Common myeloid progenitor, CD34-positive (primary cell): ENCODE data around the gene RAD18.

ENCODE experiments used
- CTCF ChIA-PET: fragments of 350-600 bp; sonication (Branson Sonifier 250); formaldehyde crosslinking; loops from one replicate; lab custom pipeline; 2021; ENCODE audit warnings: antibody characterized with exemption; lab: Charles Lee
- POLR2A ChIA-PET: fragments of 350-600 bp; sonication (Branson Sonifier 250); formaldehyde crosslinking; loops from one replicate; lab custom pipeline; 2021; ENCODE audit warnings: antibody characterized with exemption; lab: Charles Lee
- DNase-seq, 3 donors: peaks; one replicate each; pipeline versions ENCODE4 v3.0.0 to v3.0.0-alpha.2; 2013
- H3K27ac ChIP-seq, 2 experiments: 1 replicate in 1 of 2; 2 replicates in 1 of 2; pipeline ENCODE4 v1.7.0; 2013; ENCODE audit warnings: inconsistent platforms in 2 of 2, low read length in 2 of 2, mild to moderate bottlenecking in 2 of 2, low read depth in 1 of 2, moderate library complexity in 1 of 2; ENCODE audit not compliant: severe bottlenecking in 2 of 2, insufficient read depth in 1 of 2, poor library complexity in 1 of 2
- H3K27me3 ChIP-seq, 5 experiments: replicated peaks in 2 of 5; 1 replicate in 3 of 5; 2 replicates in 2 of 5; pipeline versions ENCODE4 v1.6.1 to v1.7.0; 2013; ENCODE audit warnings: low read length in 4 of 5, mild to moderate bottlenecking in 2 of 5, moderate library complexity in 2 of 5, inconsistent platforms in 1 of 5; ENCODE audit not compliant: insufficient read depth in 5 of 5, control insufficient read depth in 4 of 5
- H3K36me3 ChIP-seq, 4 experiments: 1 replicate in 2 of 4; 2 replicates in 2 of 4; pipeline versions ENCODE4 v1.6.1 to v1.7.0; 2013; ENCODE audit warnings: low read length in 3 of 4, control low read depth in 1 of 4, mild to moderate bottlenecking in 1 of 4; ENCODE audit not compliant: control insufficient read depth in 4 of 4, insufficient read depth in 4 of 4
- H3K4me1 ChIP-seq, 4 experiments: 1 replicate in 3 of 4; 2 replicates in 1 of 4; pipeline versions ENCODE4 v1.6.1 to v1.7.1; 2013; ENCODE audit warnings: low read length in 3 of 4, mild to moderate bottlenecking in 3 of 4, control low read depth in 1 of 4, inconsistent platforms in 1 of 4, moderate library complexity in 1 of 4; ENCODE audit not compliant: control insufficient read depth in 4 of 4, insufficient read depth in 4 of 4; ENCODE audit errors: control extremely low read depth in 1 of 4
- H3K4me3 ChIP-seq, 7 experiments: 1 replicate in 4 of 7; 2 replicates in 3 of 7; pipeline versions ENCODE4 v1.5.1 to v1.7.0; 2013; ENCODE audit warnings: mild to moderate bottlenecking in 7 of 7, low read length in 6 of 7, moderate library complexity in 6 of 7, inconsistent platforms in 2 of 7, low read depth in 2 of 7, control low read depth in 1 of 7; ENCODE audit not compliant: insufficient read depth in 4 of 7, control insufficient read depth in 1 of 7; ENCODE audit errors: extremely low read depth in 1 of 7
- H3K9me3 ChIP-seq, 5 experiments: 1 replicate in 4 of 5; 2 replicates in 1 of 5; pipeline versions ENCODE4 v1.6.1 to v1.7.1; 2013; ENCODE audit warnings: low read length in 4 of 5, mild to moderate bottlenecking in 2 of 5, inconsistent platforms in 1 of 5, low read depth in 1 of 5, moderate library complexity in 1 of 5; ENCODE audit not compliant: control insufficient read depth in 4 of 5, insufficient read depth in 2 of 5; ENCODE audit errors: control extremely low read depth in 1 of 5
- WGBS: methylation state at CpG from one replicate; pipeline ENCODE4 v1.1.5; 2013; ENCODE audit not compliant: insufficient coverage; 5-methylcytosine and 5-hydroxymethylcytosine counted together

The RAD18 gene

GRCh38 chr3:8911781-8912180 lies 51.5 kb downstream of the RAD18 start:
- Histone ChIP-seq H3K36me3 (peaks cover 8 to 33% (median 19%) of the 10 kb centered on the region in 4 experiments), H3K27ac (no peak overlapping the region), H3K27me3 (no peaks in the 10 kb centered on the region), H3K4me1 (no peaks in the 10 kb centered on the region), H3K4me3 (no peak overlapping the region), H3K9me3 (no peaks in the 10 kb centered on the region)
- CTCF ChIA-PET, result no interaction called here
- POLR2A ChIA-PET, result no interaction called here
- DNase-seq, result peak in 1 of 3 donors; percentile 2
- 57% methylated on average over 2 of the region's 2 CpGs for WGBS

GRCh38 chr3:8909160-8909559 lies 54.1 kb downstream of the RAD18 start:
- ChIA-PET POLR2A (no interaction called here), CTCF (no interaction called here)
- DNase-seq, result no peak
- Histone ChIP-seq H3K4me1 (no peaks in the 10 kb centered on the region), H3K4me3 (no peak overlapping the region), H3K9me3 (no peaks in the 10 kb centered on the region), H3K36me3 (peaks cover 9 to 32% (median 17%) of the 10 kb centered on the region in 4 experiments), H3K27me3 (no peaks in the 10 kb centered on the region), H3K27ac (no peak overlapping the region)
- WGBS, result 94% methylated on average over 3 of the region's 3 CpGs

DNA sequence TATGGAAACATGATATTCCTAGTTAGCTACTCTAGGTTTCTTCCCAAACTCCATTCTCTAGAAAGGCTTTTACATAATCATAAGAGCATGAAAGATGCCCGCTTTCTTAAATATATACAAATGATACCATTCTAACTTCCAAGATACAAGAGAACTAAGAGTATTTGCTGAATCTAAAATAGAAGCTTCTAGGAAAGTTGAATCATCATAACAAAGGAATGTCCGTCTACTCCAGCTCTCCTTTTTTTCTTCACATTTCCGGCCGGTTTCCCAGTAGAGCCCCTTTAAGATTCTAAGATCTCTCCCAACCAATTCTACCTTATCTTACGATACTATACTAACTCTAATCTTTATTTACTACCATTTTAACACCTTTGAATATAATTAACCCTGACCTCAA lies 60.1 kb downstream of the RAD18 start:
- ChIA-PET CTCF (no interaction called here), POLR2A (no interaction called here)
- Histone ChIP-seq H3K27me3 (no peaks in the 10 kb centered on the region), H3K27ac (no peak overlapping the region), H3K4me1 (no peaks in the 10 kb centered on the region), H3K36me3 (peaks cover 8 to 35% (median 16%) of the 10 kb centered on the region in 4 experiments), H3K4me3 (no peak overlapping the region), H3K9me3 (no peaks in the 10 kb centered on the region)
- WGBS, result 98% methylated on average over 4 of the region's 5 CpGs
- no peak for DNase-seq

GRCh38 chr3:8900869-8901268 lies 62.4 kb downstream of the RAD18 start:
- H3K4me3 ChIP-seq, result no peak overlapping the region
- WGBS, result no CpG with 5 or more reads among the region's 3 CpGs
- H3K27ac ChIP-seq, result no peak overlapping the region
- CTCF ChIA-PET, result no interaction called here
- POLR2A ChIA-PET, result no interaction called here
- H3K4me1 ChIP-seq, result no peaks in the 10 kb centered on the region
- H3K36me3 ChIP-seq, result peaks cover 7 to 30% (median 15%) of the 10 kb centered on the region in 4 experiments
- H3K9me3 ChIP-seq, result no peaks in the 10 kb centered on the region
- no peaks in the 10 kb centered on the region for H3K27me3 ChIP-seq
- no peak for DNase-seq

DNA sequence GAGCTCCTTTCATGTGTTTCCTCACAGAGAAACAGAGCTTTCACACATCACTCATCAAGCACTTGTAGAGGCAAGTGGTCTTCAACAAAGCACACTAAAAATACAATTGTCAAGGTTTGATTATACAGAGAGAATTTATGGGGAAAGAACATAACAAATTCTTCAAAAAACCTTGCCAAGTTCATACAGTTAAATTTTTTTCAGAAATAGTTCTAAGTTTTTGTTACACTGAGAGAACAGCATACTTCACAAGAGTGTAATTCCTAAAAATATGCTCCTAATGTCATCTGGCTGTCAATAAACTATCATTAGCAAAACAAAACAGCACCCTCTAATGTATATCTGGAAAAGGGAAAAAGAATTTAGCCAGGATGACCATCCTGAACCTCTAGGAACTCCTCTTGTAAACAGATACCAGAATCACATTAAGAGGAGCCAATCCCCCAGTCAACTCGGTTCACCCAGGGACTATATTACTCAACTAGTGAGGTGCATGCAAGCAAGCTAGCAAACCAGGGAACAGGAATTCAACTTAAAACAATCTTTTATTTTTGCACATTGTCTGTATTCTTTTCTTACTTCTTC lies 63.3 kb downstream of the RAD18 start:
- DNase-seq, result no peak
- Histone ChIP-seq H3K27ac (no peak overlapping the region), H3K27me3 (no peaks in the 10 kb centered on the region), H3K9me3 (no peaks in the 10 kb centered on the region), H3K4me3 (no peak overlapping the region), H3K4me1 (no peaks in the 10 kb centered on the region), H3K36me3 (peaks cover 7 to 28% (median 14%) of the 10 kb centered on the region in 4 experiments)
- ChIA-PET POLR2A (no interaction called here), CTCF (no interaction called here)
- 100% methylated on average over 1 of the region's 1 CpG for WGBS

GRCh38 chr3:8895829-8896228 lies 67.4 kb downstream of the RAD18 start:
- WGBS, result 60% methylated on average over 1 of the region's 2 CpGs
- Histone ChIP-seq H3K4me3 (no peak overlapping the region), H3K36me3 (peaks cover 7 to 24% (median 14%) of the 10 kb centered on the region in 4 experiments), H3K27ac (no peak overlapping the region), H3K4me1 (no peaks in the 10 kb centered on the region), H3K27me3 (no peaks in the 10 kb centered on the region), H3K9me3 (no peaks in the 10 kb centered on the region)
- POLR2A ChIA-PET, result no interaction called here
- CTCF ChIA-PET, result no interaction called here
- DNase-seq, result no peak

- Histone ChIP-seq H3K4me1 (no peaks in the 10 kb centered on the region), H3K27ac (no peak overlapping the region), H3K36me3 (peaks cover 6 to 27% (median 12%) of the 10 kb centered on the region in 4 experiments), H3K4me3 (no peak overlapping the region), H3K9me3 (no peaks in the 10 kb centered on the region), H3K27me3 (no peaks in the 10 kb centered on the region)
- ChIA-PET CTCF (no interaction called here), POLR2A (no interaction called here)
- DNase-seq, result no peak
- WGBS, result 97% methylated on average over 4 of the region's 5 CpGs
Observed at GRCh38 chr3:8893001-8893400, 70.3 kb downstream of the RAD18 start.
